ENCODE measurements around the gene SLC8A3. TPM values are rescaled to one million over a fixed set of nuclear protein-coding genes. Genes with fewer than 3 reads are reported as not detected.

SLC8A3 gene
- total RNA-seq, 1 experiment from 2014 or later = not detected

DNA sequence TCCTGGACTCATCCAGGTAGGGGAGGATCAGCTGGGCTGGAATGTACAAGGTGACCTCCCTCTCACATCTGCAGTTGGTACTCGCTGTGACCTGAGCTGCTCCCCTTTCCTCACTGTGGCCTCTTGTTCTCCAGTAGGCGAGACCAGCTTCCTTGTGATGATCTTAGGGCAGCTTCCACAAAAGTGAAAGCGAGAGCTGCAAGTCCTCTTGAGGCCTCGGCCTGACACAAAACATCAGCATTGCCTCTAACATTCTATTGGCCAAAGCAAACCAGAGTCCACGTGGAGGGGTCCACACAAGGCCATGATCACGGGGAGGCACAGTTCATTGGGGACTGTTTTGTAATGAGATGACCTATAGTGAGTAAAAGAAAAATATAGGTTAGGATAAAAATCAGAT is 182.1 kb downstream of the SLC8A3 start:
- H3K9ac ChIP-seq (ENCODE audit: low read length) = no peak overlapping the region
- no peak overlapping the region for H3K27ac ChIP-seq (ENCODE audit: low read depth, low read length)
- H3K9me3 ChIP-seq (ENCODE audit: control insufficient read depth in 1 of 2, insufficient read depth in 1 of 2, low read depth in 1 of 2, low read length in 2 of 2) = no peaks in the 10 kb centered on the region
- H3K4me2 ChIP-seq (ENCODE audit: low read length) = no peak overlapping the region
- ChIA-PET CTCF (no interaction called here), POLR2A (no interaction called here), RAD21 (ENCODE audit: low non-redundant PET in 1 of 2, low total read pairs in 2 of 2, uncharacterized antibody in 2 of 2, unreplicated experiment in 2 of 2) (no interaction called here)
- no peaks in the 10 kb centered on the region for H4K20me1 ChIP-seq (ENCODE audit: insufficient read depth)
- H2AFZ ChIP-seq (ENCODE audit: low read depth, low read length, poor library complexity, severe bottlenecking) = no peak overlapping the region
- no peaks in the 10 kb centered on the region for H3K79me2 ChIP-seq (ENCODE audit: insufficient read depth, low read length)
- H3K9me2 ChIP-seq (ENCODE audit: insufficient read depth) = no peaks in the 10 kb centered on the region
- no peaks in the 10 kb centered on the region for H3K36me3 ChIP-seq (ENCODE audit: control insufficient read depth in 1 of 2, insufficient read depth in 2 of 2, low read length in 2 of 2)
- H3K27me3 ChIP-seq (ENCODE audit: insufficient read depth, low read length) = no peaks in the 10 kb centered on the region
- no TSS peak for BruUV-seq (replicated peaks)
- TF ChIP-seq, protein P1, sequence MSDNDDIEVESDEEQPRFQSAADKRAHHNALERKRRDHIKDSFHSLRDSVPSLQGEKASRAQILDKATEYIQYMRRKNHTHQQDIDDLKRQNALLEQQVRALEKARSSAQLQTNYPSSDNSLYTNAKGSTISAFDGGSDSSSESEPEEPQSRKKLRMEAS (IDR thresholded peaks at IDR 0.05) = no peak
- TF ChIP-seq SP1 (IDR thresholded peaks at IDR 0.05; ENCODE audit: low read depth) (no peak), CEBPB (IDR thresholded peaks at IDR 0.05; ENCODE audit: low read depth) (no peak), RAD21 (IDR thresholded peaks at IDR 0.05; ENCODE audit: low read depth) (no peak)
- ATAC-seq = no peak
- H3K4me1 ChIP-seq (ENCODE audit: control insufficient read depth in 1 of 2, insufficient read depth in 2 of 2, low read length in 2 of 2) = no peaks in the 10 kb centered on the region
- H3K4me3 ChIP-seq (replicated peaks in 1 of 2; ENCODE audit: low read depth in 1 of 2, low read length in 2 of 2) = no peak overlapping the region
- no peak for DNase-seq (ENCODE audit: low read depth, low spot score)
- intact Hi-C loops (cut with micrococcal nuclease) = no loop called here

DNA sequence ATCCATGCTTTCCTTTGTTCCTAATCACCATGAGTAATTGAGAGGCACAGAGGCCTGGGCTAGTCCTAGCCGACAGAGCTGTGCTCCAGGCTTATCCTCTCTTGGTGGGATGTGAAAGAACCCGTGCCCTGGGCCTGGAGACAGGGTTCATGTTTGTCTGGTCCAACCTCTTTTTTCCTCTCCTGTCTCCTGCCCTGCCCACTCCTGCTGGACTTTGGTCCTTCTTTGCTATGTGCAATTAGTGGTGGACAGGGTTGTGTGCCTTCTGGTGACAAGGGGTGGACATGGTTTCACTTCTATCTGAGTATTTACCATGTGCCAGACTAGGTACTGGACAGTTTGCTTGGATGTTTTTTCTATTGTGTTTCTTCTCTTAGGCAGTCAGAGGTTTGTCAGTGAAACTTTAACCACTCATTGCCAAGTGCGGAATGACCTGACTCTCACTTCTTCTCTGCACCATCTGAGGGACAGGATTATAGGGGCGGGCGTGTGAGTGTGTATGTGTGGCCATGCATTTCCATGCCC is 183.4 kb downstream of the SLC8A3 start:
- Histone ChIP-seq H3K4me2 (ENCODE audit: low read length) (no peak overlapping the region), H3K4me1 (ENCODE audit: control insufficient read depth in 1 of 2, insufficient read depth in 2 of 2, low read length in 2 of 2) (no peaks in the 10 kb centered on the region), H3K36me3 (ENCODE audit: control insufficient read depth in 1 of 2, insufficient read depth in 2 of 2, low read length in 2 of 2) (no peaks in the 10 kb centered on the region), H3K9ac (ENCODE audit: low read length) (no peak overlapping the region), H2AFZ (ENCODE audit: low read depth, low read length, poor library complexity, severe bottlenecking) (no peak overlapping the region), H3K9me2 (ENCODE audit: insufficient read depth) (no peaks in the 10 kb centered on the region), H3K4me3 (replicated peaks in 1 of 2; ENCODE audit: low read depth in 1 of 2, low read length in 2 of 2) (no peak overlapping the region), H3K9me3 (ENCODE audit: control insufficient read depth in 1 of 2, insufficient read depth in 1 of 2, low read depth in 1 of 2, low read length in 2 of 2) (no peaks in the 10 kb centered on the region), H3K27me3 (ENCODE audit: insufficient read depth, low read length) (no peaks in the 10 kb centered on the region), H4K20me1 (ENCODE audit: insufficient read depth) (no peaks in the 10 kb centered on the region), H3K79me2 (ENCODE audit: insufficient read depth, low read length) (no peaks in the 10 kb centered on the region), H3K27ac (ENCODE audit: low read depth, low read length) (no peak overlapping the region)
- ChIA-PET RAD21 (ENCODE audit: low non-redundant PET in 1 of 2, low total read pairs in 2 of 2, uncharacterized antibody in 2 of 2, unreplicated experiment in 2 of 2) (no interaction called here), POLR2A (no interaction called here), CTCF (no interaction called here)
- no peak for ATAC-seq
- DNase-seq (ENCODE audit: low read depth, low spot score) = no peak
- intact Hi-C loops (cut with micrococcal nuclease) = no loop called here
- no TSS peak for BruUV-seq (replicated peaks)
- no peak for TF ChIP-seq POLR2AphosphoS5 (IDR thresholded peaks at IDR 0.05; ENCODE audit: low read depth, low read length)
- no peak for TF ChIP-seq RAD21 (IDR thresholded peaks at IDR 0.05; ENCODE audit: low read depth)
- no peak for TF ChIP-seq ZFX (IDR thresholded peaks at IDR 0.05)
- no peak for TF ChIP-seq ELF1 (IDR thresholded peaks at IDR 0.05; ENCODE audit: borderline replicate concordance, low read depth)
- TF ChIP-seq, protein P1 (IDR thresholded peaks at IDR 0.05) = no peak
- TF ChIP-seq SRF (IDR thresholded peaks at IDR 0.05; ENCODE audit: low read depth) = no peak
- TF ChIP-seq EZH2phosphoT487 (IDR thresholded peaks at IDR 0.05; ENCODE audit: borderline replicate concordance) = no peak
- no peak for TF ChIP-seq POLR2A (IDR thresholded peaks at IDR 0.05; ENCODE audit: borderline replicate concordance, extremely low read depth, insufficient read depth, insufficient read length)
- TF ChIP-seq SIN3A (IDR thresholded peaks at IDR 0.05; ENCODE audit: low read depth) = no peak
- no peak for TF ChIP-seq EGR1 (IDR thresholded peaks at IDR 0.05; ENCODE audit: low read depth)
- TF ChIP-seq, protein P2, sequence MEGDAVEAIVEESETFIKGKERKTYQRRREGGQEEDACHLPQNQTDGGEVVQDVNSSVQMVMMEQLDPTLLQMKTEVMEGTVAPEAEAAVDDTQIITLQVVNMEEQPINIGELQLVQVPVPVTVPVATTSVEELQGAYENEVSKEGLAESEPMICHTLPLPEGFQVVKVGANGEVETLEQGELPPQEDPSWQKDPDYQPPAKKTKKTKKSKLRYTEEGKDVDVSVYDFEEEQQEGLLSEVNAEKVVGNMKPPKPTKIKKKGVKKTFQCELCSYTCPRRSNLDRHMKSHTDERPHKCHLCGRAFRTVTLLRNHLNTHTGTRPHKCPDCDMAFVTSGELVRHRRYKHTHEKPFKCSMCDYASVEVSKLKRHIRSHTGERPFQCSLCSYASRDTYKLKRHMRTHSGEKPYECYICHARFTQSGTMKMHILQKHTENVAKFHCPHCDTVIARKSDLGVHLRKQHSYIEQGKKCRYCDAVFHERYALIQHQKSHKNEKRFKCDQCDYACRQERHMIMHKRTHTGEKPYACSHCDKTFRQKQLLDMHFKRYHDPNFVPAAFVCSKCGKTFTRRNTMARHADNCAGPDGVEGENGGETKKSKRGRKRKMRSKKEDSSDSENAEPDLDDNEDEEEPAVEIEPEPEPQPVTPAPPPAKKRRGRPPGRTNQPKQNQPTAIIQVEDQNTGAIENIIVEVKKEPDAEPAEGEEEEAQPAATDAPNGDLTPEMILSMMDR (IDR thresholded peaks at IDR 0.05 in 2 of 3, conservative IDR thresholded peaks at IDR 0.05 in 1 of 3; ENCODE audit: borderline replicate concordance in 1 of 3, insufficient read depth in 1 of 3, low read depth in 2 of 3, low read length in 2 of 3) = no peak
- TF ChIP-seq JUND (IDR thresholded peaks at IDR 0.05) = no peak
- no peak for TF ChIP-seq SP1 (IDR thresholded peaks at IDR 0.05; ENCODE audit: low read depth)
- TF ChIP-seq EZH2 (IDR thresholded peaks at IDR 0.05) = no peak
- TF ChIP-seq, protein P3, sequence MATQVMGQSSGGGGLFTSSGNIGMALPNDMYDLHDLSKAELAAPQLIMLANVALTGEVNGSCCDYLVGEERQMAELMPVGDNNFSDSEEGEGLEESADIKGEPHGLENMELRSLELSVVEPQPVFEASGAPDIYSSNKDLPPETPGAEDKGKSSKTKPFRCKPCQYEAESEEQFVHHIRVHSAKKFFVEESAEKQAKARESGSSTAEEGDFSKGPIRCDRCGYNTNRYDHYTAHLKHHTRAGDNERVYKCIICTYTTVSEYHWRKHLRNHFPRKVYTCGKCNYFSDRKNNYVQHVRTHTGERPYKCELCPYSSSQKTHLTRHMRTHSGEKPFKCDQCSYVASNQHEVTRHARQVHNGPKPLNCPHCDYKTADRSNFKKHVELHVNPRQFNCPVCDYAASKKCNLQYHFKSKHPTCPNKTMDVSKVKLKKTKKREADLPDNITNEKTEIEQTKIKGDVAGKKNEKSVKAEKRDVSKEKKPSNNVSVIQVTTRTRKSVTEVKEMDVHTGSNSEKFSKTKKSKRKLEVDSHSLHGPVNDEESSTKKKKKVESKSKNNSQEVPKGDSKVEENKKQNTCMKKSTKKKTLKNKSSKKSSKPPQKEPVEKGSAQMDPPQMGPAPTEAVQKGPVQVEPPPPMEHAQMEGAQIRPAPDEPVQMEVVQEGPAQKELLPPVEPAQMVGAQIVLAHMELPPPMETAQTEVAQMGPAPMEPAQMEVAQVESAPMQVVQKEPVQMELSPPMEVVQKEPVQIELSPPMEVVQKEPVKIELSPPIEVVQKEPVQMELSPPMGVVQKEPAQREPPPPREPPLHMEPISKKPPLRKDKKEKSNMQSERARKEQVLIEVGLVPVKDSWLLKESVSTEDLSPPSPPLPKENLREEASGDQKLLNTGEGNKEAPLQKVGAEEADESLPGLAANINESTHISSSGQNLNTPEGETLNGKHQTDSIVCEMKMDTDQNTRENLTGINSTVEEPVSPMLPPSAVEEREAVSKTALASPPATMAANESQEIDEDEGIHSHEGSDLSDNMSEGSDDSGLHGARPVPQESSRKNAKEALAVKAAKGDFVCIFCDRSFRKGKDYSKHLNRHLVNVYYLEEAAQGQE (IDR thresholded peaks at IDR 0.05; ENCODE audit: low read depth) = no peak
